GM18520 (cell line): ENCODE measurements around the gene MTSS2.

Source experiments
- ATAC-seq: cut with Tn5 transposase; IDR thresholded peaks from one replicate; pipeline ENCODE4 v1.9.1; 2021; ENCODE audit not compliant: unreplicated experiment

MTSS2 gene, protein sequence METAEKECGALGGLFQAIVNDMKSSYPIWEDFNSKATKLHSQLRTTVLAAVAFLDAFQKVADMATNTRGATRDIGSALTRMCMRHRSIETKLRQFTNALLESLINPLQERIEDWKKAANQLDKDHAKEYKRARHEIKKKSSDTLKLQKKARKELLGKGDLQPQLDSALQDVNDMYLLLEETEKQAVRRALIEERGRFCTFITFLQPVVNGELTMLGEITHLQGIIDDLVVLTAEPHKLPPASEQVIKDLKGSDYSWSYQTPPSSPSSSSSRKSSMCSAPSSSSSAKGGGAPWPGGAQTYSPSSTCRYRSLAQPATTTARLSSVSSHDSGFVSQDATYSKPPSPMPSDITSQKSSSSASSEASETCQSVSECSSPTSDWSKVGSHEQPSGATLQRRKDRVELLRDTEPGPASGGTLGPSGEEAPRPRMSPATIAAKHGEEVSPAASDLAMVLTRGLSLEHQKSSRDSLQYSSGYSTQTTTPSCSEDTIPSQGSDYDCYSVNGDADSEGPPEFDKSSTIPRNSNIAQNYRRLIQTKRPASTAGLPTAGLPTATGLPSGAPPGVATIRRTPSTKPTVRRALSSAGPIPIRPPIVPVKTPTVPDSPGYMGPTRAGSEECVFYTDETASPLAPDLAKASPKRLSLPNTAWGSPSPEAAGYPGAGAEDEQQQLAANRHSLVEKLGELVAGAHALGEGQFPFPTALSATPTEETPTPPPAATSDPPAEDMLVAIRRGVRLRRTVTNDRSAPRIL

DNA sequence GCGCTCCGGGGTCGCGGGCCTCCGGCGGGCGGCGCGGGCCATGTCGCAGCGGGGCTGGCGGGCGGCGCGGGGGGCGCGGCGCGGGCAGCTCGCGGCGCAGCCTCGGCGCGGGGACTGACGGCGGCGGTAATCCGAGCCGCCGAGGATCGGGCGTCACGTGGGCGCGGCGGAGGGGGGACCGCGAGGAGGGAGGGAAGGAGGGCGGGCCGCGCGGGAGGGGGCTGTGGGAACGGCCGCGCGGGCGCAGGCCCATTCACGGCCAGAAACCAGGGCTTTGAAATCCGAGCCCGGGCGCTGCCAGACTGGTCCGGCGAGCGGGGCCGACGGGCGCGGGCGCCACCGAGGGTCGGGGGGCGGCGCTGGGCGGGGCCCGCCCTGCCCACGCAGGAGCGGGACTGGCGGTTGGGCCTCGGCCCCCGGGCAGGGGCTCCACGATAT is at the start of gene MTSS2:
TSS of gene MTSS2 (minus strand) at position 116 of the 438 bp plus-strand sequence. CDS start 262 bp downstream, outside the sequence.
- no peak for ATAC-seq

DNA sequence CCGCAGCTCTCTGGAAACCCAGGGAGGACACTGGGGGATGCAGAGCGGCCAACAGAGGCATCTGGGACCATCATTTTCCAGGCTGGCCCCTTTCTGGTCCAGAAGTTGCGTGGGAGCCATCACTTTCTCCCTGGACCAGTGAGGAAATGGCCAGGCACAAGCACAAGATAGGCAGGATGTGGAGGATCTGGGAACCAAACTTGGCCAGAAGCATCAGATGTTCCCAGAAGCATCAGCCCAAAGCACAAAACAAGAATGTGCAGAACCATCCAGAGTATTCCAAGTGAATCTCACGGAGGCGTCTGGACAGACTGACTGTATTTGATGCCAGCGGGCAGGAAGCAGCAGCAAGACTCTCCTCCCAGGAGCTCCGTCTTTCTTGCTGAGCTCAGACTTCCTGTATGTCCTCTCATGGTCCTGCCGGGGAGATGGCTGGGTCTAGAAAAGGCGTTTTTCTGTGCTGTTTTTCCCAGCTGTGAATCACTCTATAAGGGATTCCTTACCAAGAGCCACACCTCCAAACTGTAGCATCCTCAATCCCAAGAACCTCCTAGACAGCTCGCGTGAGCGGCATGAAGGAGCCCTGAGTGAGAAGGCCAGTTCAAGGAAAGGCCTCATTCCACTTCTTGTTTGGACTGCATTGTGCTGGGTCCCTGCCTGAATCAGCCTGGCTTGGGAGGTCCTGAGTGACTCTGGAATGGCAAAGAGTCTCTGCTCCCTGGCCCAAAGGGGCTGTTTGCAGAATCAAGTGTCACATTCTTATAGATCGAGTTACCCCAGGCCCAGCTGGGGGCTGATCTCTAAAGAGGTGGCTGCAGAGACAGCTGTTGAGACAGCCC is 49.5 kb upstream of the MTSS2 start:
- no peak for ATAC-seq

DNA sequence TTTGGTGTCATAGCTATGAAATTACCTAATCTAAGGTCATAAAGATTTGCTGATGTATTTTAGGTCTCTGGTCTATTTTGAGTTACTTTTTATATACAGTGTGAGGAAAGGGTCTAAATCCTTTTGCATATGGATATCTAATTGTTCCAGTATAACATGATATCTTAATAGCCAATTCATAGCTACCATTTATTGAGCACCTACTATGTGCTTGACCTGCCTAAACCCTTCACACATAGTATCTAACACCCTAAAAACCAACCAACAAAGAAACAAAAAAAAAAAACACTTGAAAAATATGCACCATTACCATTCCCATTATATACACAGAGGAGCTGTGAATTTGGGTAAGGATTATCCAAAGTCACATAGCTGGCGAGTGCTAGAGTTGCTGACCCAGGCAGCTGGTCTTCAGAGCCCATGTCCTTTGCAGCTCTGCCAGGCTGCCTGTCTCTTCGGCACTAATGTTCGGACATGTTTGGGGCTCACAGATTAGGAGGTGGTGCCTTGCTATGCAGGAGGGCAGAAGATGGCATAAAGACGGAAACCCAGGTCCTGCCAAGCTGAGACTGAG is 48.8 kb upstream of the MTSS2 start:
- no peak for ATAC-seq

DNA sequence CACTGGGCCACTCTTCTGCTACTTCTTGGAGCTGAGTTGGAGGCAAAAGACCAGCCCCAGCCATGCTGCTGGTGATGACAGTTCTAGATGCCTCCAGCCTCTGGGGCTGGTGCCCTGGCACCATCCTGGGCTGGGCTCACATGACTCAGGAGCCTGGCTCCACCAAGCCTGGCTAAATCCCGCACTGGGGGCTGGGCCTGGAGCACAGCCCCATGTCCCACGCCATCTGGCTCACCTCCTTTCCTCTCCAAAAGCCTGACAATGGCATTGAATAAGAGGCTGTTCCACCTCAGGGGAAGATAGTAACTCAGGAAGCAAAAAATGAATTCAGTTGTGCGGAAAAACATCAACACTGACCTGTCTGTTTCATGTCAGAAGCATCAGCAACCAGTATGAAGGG is 45.1 kb upstream of the MTSS2 start:
- no peak for ATAC-seq

DNA sequence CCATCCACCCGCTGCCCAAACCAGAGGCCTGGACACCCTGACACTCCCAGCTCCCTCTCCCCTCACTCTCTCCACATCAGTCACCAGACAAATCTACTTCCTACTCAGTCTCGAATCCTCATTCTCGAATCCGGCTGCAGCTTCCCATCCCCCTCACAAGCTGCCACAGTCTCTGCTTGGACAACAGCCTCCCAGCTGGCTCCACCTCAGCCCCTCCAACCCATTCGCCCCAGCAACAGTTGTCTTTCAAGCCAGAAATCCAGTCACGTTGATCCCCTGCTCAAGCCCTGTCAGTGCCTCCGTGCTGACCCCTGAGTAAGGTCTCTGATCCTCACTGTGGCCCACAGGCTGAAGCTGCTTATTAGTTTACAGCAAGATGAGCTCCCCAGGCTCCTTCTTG is 44.2 kb upstream of the MTSS2 start:
- no peak for ATAC-seq

DNA sequence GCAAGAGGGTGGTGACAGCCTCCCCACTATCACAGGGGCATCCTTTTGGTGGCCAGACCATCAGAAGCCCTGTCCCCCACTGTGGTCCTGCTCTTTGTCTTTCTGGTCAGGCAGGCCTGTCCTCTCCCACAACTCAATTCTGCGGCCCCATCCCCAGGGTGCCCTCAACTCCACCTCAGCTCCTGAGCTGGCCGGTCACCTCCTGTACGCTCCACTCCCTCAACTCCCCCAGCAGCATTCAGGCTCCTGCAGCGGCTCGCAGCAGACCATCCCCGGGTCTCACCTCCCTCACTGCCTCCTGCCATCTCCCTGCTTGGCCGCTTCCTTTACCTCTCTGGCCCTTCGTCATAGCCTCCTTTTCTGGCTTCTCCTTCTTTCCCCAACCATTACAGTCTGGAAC is 43.4 kb upstream of the MTSS2 start:
- ATAC-seq: no peak

DNA sequence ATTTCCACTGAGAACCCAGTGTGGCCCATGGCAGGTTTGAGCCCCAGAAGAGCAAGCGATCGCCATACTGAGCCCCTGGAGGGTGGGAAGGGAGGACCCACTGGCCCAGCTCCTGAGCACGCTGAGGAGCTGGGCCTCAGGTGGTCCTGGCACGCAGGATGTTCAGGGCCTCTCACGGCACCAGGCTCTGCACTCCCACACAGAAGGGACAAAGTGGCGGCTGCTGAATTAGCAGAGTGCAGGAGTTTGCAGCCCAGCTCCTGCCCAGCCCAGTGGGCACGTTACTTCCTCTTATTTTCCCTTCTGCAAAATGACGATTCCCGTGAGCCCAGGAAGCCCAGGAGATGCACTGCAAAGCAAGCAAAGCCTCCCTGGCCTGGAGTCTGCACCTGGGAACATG is 42.3 kb upstream of the MTSS2 start:
- no peak for ATAC-seq

DNA sequence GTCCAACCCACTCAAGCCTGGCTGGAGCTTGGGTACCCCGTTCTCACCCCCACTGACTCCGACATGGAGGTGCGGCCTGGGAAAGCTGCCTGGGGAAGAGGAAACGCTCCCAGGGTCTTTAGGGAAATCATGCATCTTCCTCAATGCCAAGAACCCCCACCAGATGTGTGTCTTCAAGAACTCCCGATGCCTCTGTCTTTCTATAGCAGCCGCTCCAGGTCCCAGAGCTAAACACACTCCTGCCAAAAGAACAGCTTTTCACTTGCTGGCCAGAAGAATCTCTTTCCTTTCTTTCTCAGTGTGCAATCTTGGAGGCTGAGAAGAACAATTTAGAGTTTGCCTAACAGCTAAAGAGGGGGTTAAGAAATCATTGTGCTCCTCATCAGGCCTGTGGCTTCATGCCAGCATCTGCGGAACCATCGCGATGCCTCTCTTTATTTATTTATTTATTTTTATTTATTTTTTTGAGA is 41.1 kb upstream of the MTSS2 start:
- no peak for ATAC-seq

DNA sequence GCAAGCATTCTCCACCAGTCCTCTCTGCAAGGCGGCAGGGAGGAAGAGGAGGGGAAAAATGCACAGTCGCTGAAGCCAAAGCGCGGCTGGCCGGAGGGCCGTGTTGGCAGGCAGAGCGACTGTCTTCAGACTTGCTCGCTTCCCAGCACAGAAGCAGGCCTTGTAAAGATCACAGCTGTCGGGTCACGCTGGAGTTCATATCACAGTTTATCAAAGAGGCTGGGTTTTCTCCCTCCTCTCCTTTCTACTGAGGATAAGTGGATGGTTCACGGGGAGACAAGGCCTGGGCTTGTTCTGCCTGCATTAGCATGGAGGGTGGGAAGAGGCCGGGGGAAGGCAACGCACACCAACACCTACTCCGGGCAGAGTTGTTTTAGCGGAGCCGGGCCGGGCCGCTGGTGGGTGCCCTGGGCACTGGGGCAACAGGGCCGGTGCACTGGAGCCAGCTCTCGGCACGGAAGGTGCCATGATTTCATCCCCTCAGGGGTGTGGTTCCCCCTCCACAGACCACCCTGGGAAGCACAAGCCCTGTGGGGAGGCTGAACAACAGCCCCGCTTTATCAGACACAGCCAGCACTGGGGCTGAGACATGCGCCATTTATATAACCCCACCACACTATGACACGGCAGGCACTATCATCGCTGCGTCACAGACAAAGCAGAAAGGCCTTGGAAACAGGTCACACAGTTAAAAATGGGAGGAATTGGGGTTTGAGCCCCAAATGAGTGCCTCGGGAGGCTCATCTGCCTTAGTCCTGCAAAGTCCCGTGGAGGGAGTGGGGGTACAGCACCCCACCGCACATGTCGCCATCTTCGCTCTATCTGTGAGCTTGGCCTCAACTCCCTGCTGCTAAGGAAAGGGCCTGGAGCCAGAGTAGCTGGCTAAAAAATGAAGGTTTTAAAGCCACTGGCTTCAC is 40.3 kb upstream of the MTSS2 start:
- no peak for ATAC-seq

DNA sequence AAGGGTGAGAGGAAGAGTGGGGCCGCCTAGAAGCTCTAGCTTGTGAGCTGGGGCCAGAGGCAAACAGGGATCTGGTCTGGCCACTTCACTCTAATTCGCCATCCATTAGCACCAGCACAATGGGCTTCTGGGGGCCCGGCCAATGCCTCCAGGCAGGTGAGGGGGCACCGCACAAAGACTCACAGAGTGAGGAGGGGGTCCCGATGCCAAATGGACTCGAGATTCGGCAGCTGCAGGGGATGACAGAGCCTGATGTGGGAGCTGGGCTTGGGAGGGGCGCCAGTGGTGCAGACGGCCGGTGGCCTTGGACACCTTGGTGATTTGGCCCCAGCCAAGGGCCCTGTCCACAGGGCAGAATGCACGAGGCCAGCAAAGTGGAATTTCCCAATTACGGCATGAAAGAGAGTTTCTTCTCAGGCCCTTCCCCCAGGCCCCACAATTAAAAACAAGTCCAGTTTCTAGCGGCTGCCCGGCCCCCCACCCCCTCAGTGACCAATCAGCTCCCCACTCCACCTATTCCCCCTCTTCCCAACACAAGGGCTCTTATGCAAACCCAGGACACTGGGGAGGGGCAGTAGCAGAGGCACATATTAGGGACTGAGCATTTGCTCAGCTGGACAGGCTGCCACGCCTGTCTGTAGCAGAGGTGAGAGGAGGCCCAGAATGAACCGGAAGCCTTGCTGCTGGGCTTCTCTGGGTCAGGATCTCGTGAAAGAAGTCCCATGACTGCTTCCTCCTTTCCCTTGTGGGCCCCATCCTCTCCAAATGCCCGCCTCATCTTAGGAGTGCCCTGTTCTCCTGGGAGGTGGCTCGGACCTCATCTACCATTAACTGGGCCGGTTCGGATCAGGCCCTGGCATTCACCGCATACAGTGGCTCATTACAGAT is 39.4 kb upstream of the MTSS2 start:
- ATAC-seq: no peak

DNA sequence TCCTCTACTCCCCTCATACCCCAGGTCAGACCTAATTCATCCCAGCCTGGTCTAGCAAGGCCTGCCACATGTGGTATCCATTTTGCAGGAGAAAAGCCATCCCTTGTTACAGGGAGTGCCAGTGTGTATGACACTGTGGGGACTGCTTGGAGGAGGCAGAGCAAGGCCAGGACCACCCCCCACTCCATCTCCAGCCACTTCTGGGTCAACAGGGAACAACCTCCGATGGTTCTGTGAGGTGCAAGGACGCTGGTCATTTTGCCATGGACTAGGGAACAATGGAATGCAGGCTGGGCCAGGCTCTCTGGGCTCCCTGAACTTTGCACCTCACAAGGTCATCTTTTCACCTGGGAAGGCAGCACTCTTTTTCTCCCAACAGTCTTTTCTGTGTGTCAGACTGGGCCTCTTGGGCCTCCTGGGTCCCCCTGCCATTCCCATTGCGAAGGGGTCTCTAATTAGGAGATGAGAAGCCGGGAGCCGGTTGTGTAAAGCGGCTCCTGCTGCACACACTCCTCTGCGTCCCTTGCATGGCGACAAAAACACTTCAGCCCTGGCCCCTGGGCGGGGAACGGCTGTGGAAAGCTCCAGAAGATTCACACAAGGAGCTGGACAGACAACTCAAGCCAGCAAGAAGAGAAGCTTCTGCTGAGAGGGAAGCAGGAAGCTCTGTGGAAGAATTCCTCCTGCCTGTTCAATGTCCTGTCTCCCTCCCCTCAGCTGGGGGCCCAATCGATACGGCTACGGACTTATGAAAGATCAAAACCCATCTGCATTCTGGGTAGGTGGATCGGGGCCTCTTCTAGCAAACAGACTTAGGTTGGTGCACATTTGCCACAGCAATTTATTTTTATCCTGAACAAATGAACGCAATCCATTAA is 38.5 kb upstream of the MTSS2 start:
- no peak for ATAC-seq

DNA sequence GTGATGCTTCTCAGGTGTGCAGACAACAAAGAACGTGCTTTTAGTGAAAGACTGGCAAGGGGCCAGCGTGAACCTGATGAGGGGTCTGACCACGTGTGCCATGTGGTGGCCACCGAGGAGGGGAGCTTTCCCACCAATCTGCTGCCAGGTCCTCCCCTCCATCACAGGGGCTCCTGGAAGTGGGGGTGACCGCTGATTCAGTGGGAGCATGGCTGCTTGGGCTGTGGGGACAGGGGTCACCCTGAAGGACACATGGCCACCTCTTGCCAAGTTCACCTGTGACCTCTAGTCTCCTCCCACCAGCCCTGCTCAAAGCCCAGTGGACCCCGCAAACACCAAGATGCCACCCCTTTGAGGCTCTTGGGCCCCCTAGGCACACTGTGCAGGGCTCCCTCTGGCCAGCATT is 37.9 kb upstream of the MTSS2 start:
- ATAC-seq: no peak

DNA sequence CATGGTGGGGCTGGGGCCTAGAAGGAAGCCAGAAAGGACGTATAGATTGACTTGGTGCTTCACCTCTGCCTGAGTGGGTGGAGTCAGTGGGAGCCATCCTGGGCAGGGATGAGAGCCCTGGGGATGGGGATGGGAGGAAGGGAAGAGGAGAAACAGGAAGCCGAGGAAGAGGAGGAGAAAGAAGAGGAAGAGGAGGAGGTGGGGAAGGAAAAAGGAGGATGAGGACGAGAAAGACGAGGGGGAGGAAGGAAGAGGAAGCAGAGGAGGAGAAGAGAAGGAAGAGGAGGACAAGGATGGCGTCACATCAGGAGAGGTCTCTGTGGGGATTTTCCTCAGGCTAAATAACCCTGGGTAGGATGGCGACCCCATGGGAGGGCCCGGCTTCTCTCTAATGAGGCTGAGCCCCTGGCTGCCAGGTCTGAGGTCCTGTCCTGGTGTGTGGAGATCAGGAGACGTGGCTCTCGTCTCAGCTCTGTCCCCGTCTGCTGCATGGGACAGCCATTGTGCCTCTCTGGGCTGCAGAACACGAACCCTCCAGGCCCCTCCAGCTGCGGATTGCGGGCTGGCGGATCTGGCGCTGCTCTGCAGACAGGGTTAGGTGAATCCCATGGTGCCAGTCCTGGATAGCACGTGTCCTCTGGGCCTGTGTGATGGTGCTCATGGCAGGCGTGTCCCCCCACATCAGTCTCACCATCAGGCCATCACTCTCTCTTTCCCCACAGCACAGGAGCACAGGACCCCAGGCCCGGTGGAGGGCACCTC is 35.5 kb upstream of the MTSS2 start:
- ATAC-seq: no peak

DNA sequence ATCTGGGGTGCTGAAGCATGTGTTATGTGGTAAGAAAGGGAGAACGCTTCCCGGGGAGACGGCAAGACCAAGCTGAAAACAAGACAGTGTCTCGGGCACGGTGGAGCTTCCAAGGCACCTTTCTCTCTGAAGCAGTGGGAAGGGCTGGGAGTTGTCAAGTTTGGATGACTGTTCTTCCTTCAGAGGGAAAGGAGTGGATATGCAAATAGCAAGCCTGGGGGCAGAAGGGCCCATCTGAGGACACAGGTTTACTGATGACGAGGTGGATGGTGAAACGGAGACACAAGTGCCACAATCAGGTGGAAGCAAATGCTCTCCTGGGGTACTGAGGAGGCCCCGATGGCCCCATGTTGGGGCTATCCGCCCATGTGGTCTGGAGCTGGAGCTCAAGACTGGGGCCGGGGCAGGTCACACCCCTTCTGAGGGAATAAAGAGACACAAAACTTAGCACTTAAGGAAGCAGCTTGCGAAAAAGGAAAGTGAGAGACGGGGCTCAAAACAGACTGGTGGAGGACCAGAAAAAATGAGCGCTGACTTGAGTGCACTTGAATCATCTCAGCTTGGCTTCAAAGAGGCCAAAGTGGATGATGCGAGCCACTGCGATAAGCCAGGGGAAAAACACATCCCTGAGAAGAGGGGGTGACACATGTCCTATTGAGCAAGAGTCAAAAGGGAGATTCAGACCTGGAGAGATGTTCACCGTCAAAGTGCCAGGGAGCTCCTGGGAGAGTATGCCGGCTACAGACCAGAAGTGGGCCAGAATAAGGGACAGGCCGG is 34.8 kb upstream of the MTSS2 start:
- no peak for ATAC-seq

DNA sequence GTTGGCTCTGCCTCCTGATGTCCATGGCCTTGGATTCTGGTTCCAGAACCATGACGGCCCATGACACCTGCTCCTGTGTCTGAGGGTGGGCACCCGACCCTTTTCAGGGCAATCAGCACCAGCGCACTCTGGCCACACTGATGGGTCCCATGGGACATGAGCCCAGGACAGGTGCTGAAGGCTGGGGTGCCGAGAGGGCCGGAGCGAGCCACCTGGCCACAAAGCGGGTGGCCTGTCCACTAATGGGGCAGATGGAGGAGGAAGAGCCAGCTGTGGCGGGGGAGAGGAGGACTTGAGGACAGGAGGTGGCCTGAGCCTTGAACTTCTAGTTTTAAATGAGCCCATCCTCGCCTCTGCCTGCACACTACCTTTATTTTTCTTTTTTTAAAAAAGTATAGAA is 31.2 kb upstream of the MTSS2 start:
- no peak for ATAC-seq

DNA sequence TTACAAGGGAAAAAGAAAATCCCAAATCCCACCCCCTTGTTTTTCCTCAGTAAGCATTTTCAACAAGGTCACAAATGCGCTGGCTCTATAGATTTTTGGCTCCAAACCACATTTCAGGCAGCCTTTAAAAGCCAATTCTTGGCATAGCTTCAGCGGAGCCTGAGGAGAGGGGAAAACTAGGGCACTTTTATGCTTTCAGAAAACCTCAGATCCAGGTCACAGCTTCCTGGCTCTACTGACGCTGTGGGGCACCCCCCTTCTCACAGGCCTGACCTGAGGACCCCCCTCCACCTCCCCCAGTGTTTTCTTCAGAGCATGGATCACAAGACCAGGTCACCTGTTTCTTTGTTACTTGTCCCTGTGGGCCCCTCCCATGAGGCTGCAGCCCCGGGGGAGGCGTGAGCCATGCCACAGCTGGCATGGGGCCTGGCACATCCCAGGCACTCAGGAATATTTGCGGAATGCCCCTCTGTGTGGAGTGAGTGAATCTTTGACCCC is 30.1 kb upstream of the MTSS2 start:
- ATAC-seq: no peak
